CD14-positive monocyte (primary cell): ENCODE data around the gene F2. TPM values are rescaled to one million over a fixed set of nuclear protein-coding genes. Genes with fewer than 3 reads are reported as not detected.

Experiments
- DNase-seq, 3 donors: peaks; one replicate each; pipeline ENCODE4 v3.0.0-alpha.2; 2011 to 2022
- H2AFZ ChIP-seq: 2 replicates; pipeline ENCODE4 v1.6.0; 2012; ENCODE audit warnings: mild to moderate bottlenecking, low read depth, low read length, inconsistent platforms; ENCODE audit not compliant: insufficient read depth, poor library complexity, severe bottlenecking
- H3K27ac ChIP-seq, 2 donors: 1 replicate in 1 of 2; 2 replicates in 1 of 2; pipeline ENCODE4 v1.5.1; 2012 to 2013; ENCODE audit warnings: low read length in 2 of 2, control low read depth in 1 of 2, inconsistent platforms in 1 of 2, low read depth in 1 of 2, mild to moderate bottlenecking in 1 of 2
- H3K27me3 ChIP-seq, 2 donors: one replicate each; pipeline versions ENCODE4 v1.6.0 to v1.6.1; 2011 to 2013; ENCODE audit warnings: low read length in 2 of 2; ENCODE audit not compliant: control insufficient read depth in 2 of 2, insufficient read depth in 2 of 2
- H3K36me3 ChIP-seq, 2 donors: replicated peaks in 1 of 2; 1 replicate in 1 of 2; 2 replicates in 1 of 2; pipeline versions ENCODE4 v1.5.1 to v1.6.1; 2012 to 2013; ENCODE audit warnings: low read length in 2 of 2, control low read depth in 1 of 2, inconsistent platforms in 1 of 2, mild to moderate bottlenecking in 1 of 2; ENCODE audit not compliant: insufficient read depth in 2 of 2, control insufficient read depth in 1 of 2
- H3K4me1 ChIP-seq, 2 donors: 1 replicate in 1 of 2; 2 replicates in 1 of 2; pipeline versions ENCODE4 v1.5.1 to v1.6.1; 2012 to 2013; ENCODE audit warnings: low read length in 2 of 2, control low read depth in 1 of 2, inconsistent platforms in 1 of 2, mild to moderate bottlenecking in 1 of 2, moderate library complexity in 1 of 2; ENCODE audit not compliant: insufficient read depth in 2 of 2, control insufficient read depth in 1 of 2
- H3K4me2 ChIP-seq: replicated peaks from 2 replicates; pipeline ENCODE3; 2012; ENCODE audit warnings: low read length, moderate library complexity, mild to moderate bottlenecking; ENCODE audit not compliant: poor library complexity, severe bottlenecking; ENCODE audit errors: extremely low read depth
- H3K4me3 ChIP-seq, 3 experiments: fragments of 200-600 bp in 1 of 3; sonication (generic) in 1 of 3; replicated peaks in 1 of 3; 1 replicate in 2 of 3; 2 replicates in 1 of 3; pipeline ENCODE4 v1.5.1; 2011 to 2013; ENCODE audit warnings: low read length in 3 of 3, mild to moderate bottlenecking in 3 of 3, control low read depth in 2 of 3, low read depth in 2 of 3, inconsistent platforms in 1 of 3, moderate library complexity in 1 of 3
- H3K79me2 ChIP-seq: 2 replicates; pipeline ENCODE4 v1.6.0; 2012; ENCODE audit warnings: mild to moderate bottlenecking, control low read depth, inconsistent platforms, low read length, moderate library complexity; ENCODE audit not compliant: insufficient read depth
- H3K9ac ChIP-seq: 2 replicates; pipeline ENCODE4 v1.6.0; 2017; ENCODE audit warnings: low read length, mild to moderate bottlenecking; ENCODE audit not compliant: insufficient read depth, poor library complexity, severe bottlenecking
- H3K9me3 ChIP-seq, 2 donors: replicated peaks in 1 of 2; 1 replicate in 1 of 2; 2 replicates in 1 of 2; pipeline versions ENCODE4 v1.5.1 to v1.6.1; 2012 to 2013; ENCODE audit warnings: low read length in 2 of 2, control low read depth in 1 of 2; ENCODE audit not compliant: control insufficient read depth in 1 of 2, insufficient read depth in 1 of 2
- H4K20me1 ChIP-seq: 2 replicates; pipeline ENCODE4 v1.6.0; 2012; ENCODE audit warnings: mild to moderate bottlenecking, low read length, control low read depth, moderate library complexity; ENCODE audit not compliant: insufficient read depth
- H3K27ac Mint-ChIP-seq, 7 donors: one replicate each; pipeline ENCODE4 v1.8.0; 2020; ENCODE audit warnings: mild to moderate bottlenecking in 7 of 7, mixed read lengths in 7 of 7, moderate library complexity in 6 of 7, inconsistent platforms in 2 of 7
- H3K27me3 Mint-ChIP-seq, 3 donors: one replicate each; pipeline ENCODE4 v1.8.0; 2021 to 2022; ENCODE audit warnings: low read depth in 3 of 3, mild to moderate bottlenecking in 3 of 3, mixed read lengths in 3 of 3, moderate library complexity in 3 of 3, inconsistent platforms in 1 of 3
- H3K36me3 Mint-ChIP-seq, 2 donors: one replicate each; pipeline ENCODE4 v1.8.0; 2020; ENCODE audit warnings: mixed read lengths in 2 of 2, inconsistent platforms in 1 of 2, mild to moderate bottlenecking in 1 of 2
- H3K4me1 Mint-ChIP-seq: one replicate; pipeline ENCODE4 v1.8.0; 2020; ENCODE audit warnings: mild to moderate bottlenecking, mixed read lengths
- H3K4me3 Mint-ChIP-seq, 2 donors: one replicate each; pipeline ENCODE4 v1.8.0; 2020; ENCODE audit warnings: mild to moderate bottlenecking in 2 of 2, mixed read lengths in 2 of 2, moderate library complexity in 1 of 2
- H3K9me3 Mint-ChIP-seq, 7 donors: one replicate each; pipeline ENCODE4 v1.8.0; 2020 to 2022; ENCODE audit warnings: mixed read lengths in 7 of 7, mild to moderate bottlenecking in 6 of 7, moderate library complexity in 6 of 7, inconsistent platforms in 2 of 7
- WGBS: methylation state at CpG from one replicate; pipeline ENCODE4 v1.1.5; 2013; ENCODE audit warnings: missing lambda C conversion rate; ENCODE audit not compliant: insufficient coverage; 5-methylcytosine and 5-hydroxymethylcytosine counted together
- intact Hi-C, 2 donors: fragments of 100-400 bp; cut with micrococcal nuclease; formaldehyde crosslinking; loops; one replicate each; pipeline versions ENCODE4 v1.15.0 to v1.15.1; 2023
- polyA plus RNA-seq, 3 donors: library from polyadenylated mRNA; depleted of rRNA in 1 of 3; unstranded in 2 of 3; stranded (reverse) in 1 of 3; fragments of 300-500 nt in 2 of 3; fragments of >200 nt in 1 of 3; fragmentation: Illumina TruSeq in 2 of 3; gene quantifications; 1 replicate in 2 of 3; 2 replicates in 1 of 3; pipeline ENCODE4 v1.2.3, GENCODE V29; 2012 to 2021
- TF ChIP-seq, protein P1 (sequence below): fragments of 200-600 bp; IDR thresholded peaks from one replicate; pipeline ENCODE4 v1.8.0; 2022; ENCODE audit warnings: antibody characterized with exemption, mild to moderate bottlenecking

The F2 gene
- polyA plus RNA-seq, 3 donors, result not detected

- no peak overlapping the region for H3K4me2 ChIP-seq
- H3K27ac ChIP-seq, result peak overlapping the region in 1 of 2 donors; percentile 53
- H3K9me3 ChIP-seq, result no peaks in the 10 kb centered on the region
- H3K9ac ChIP-seq, result no peak overlapping the region
- peaks cover 74 to 89% of the 10 kb centered on the region in 2 donors for H3K36me3 ChIP-seq
- H2AFZ ChIP-seq, result no peak overlapping the region
- H3K4me1 Mint-ChIP-seq, result peaks cover 27% of the 10 kb centered on the region
- 98% methylated on average over 6 of the region's 11 CpGs for WGBS
- H3K27ac Mint-ChIP-seq, result peak overlapping the region in 3 of 7 donors; percentile 7 to 46 (median 25)
- intact Hi-C loops, result no loop called here
- H3K27me3 Mint-ChIP-seq, result peaks cover 0 to 2% (median 0%) of the 10 kb centered on the region in 3 donors
- no peaks in the 10 kb centered on the region for H3K27me3 ChIP-seq
- H3K4me3 Mint-ChIP-seq, result no peak overlapping the region
- H4K20me1 ChIP-seq, result peaks cover 4% of the 10 kb centered on the region
- H3K4me1 ChIP-seq, result peaks cover 19 to 24% of the 10 kb centered on the region in 2 donors
- peaks cover 47% of the 10 kb centered on the region for H3K79me2 ChIP-seq
- peaks cover 68 to 93% of the 10 kb centered on the region in 2 donors for H3K36me3 Mint-ChIP-seq
- H3K4me3 ChIP-seq, result no peak overlapping the region
- TF ChIP-seq, protein P1, sequence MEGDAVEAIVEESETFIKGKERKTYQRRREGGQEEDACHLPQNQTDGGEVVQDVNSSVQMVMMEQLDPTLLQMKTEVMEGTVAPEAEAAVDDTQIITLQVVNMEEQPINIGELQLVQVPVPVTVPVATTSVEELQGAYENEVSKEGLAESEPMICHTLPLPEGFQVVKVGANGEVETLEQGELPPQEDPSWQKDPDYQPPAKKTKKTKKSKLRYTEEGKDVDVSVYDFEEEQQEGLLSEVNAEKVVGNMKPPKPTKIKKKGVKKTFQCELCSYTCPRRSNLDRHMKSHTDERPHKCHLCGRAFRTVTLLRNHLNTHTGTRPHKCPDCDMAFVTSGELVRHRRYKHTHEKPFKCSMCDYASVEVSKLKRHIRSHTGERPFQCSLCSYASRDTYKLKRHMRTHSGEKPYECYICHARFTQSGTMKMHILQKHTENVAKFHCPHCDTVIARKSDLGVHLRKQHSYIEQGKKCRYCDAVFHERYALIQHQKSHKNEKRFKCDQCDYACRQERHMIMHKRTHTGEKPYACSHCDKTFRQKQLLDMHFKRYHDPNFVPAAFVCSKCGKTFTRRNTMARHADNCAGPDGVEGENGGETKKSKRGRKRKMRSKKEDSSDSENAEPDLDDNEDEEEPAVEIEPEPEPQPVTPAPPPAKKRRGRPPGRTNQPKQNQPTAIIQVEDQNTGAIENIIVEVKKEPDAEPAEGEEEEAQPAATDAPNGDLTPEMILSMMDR, result no peak
- H3K9me3 Mint-ChIP-seq, result peaks cover 0 to 1% (median 0%) of the 10 kb centered on the region in 7 donors
- no peak for DNase-seq
Measured at GRCh38 chr11:46682773-46683752, 36.0 kb upstream of the F2 start.

DNA sequence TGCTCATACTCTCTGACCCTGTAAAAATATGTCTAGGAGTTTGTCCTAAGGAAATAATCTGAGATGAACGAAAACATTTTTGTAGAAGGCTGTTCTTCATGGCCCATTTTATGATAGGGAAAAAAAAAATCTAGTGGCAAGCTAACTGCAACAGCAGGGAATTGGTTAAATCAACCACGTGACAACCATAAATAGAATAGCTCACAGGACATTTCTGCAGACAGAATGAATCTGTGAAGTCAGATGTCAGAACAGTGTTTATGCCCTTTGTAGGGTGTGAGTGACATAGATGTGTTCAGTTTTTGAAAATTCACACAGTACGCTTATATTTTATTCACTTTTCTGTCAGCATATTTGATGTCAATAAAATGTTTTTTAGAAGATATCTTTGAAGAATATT is 34.6 kb upstream of the F2 start:
- peaks cover 71 to 88% of the 10 kb centered on the region in 2 donors for H3K36me3 ChIP-seq
- peaks cover 0 to 1% (median 0%) of the 10 kb centered on the region in 7 donors for H3K9me3 Mint-ChIP-seq
- no peak overlapping the region for H3K9ac ChIP-seq
- peaks cover 10 to 13% of the 10 kb centered on the region in 2 donors for H3K4me1 ChIP-seq
- H3K4me2 ChIP-seq, result no peak overlapping the region
- H3K9me3 ChIP-seq, result no peaks in the 10 kb centered on the region
- H3K4me3 Mint-ChIP-seq, result no peak overlapping the region
- H3K4me1 Mint-ChIP-seq, result peaks cover 19% of the 10 kb centered on the region
- H3K36me3 Mint-ChIP-seq, result peaks cover 60 to 92% of the 10 kb centered on the region in 2 donors
- no peak overlapping the region for H2AFZ ChIP-seq
- peaks cover 7% of the 10 kb centered on the region for H4K20me1 ChIP-seq
- peaks cover 0 to 2% (median 0%) of the 10 kb centered on the region in 3 donors for H3K27me3 Mint-ChIP-seq
- peaks cover 51% of the 10 kb centered on the region for H3K79me2 ChIP-seq
- TF ChIP-seq, protein P1, result no peak
- no peaks in the 10 kb centered on the region for H3K27me3 ChIP-seq
- H3K4me3 ChIP-seq, result no peak overlapping the region
- 100% methylated on average over 1 of the region's 3 CpGs for WGBS
- peak overlapping the region in 5 of 7 donors; percentile 51 to 77 (median 59) for H3K27ac Mint-ChIP-seq
- intact Hi-C loops, result no loop called here
- no peak for DNase-seq
- H3K27ac ChIP-seq, result peak overlapping the region in 1 of 2 donors; percentile 65
